ENCODE measurements around the gene CREBBP. TPM values are rescaled to one million over a fixed set of nuclear protein-coding genes. Genes with fewer than 3 reads are reported as not detected.

CREBBP gene
- total RNA-seq, 1 donor from 2014 or later, result 31.4 TPM

GRCh38 chr16:3873482-3874173 lies 6.9 kb downstream of the CREBBP start:
- TF ChIP-seq CTCF (IDR thresholded peaks at IDR 0.05; ENCODE audit: insufficient read depth, low read length, poor library complexity, severe bottlenecking), result no peak
- no peak for DNase-seq (ENCODE audit: low read depth)
- Histone ChIP-seq H3K27me3 (ENCODE audit: control insufficient read depth, insufficient read depth, low read length) (no peaks in the 10 kb centered on the region), H3K36me3 (ENCODE audit: control insufficient read depth, insufficient read depth, low read length) (no peaks in the 10 kb centered on the region), H3K4me3 (ENCODE audit: low read depth, low read length) (no peak overlapping the region)

- H3K4me3 ChIP-seq (ENCODE audit: low read depth, low read length), result no peak overlapping the region
- DNase-seq (ENCODE audit: low read depth), result no peak
- H3K36me3 ChIP-seq (ENCODE audit: control insufficient read depth, insufficient read depth, low read length), result no peaks in the 10 kb centered on the region
- TF ChIP-seq CTCF (IDR thresholded peaks at IDR 0.05; ENCODE audit: insufficient read depth, low read length, poor library complexity, severe bottlenecking), result no peak
- H3K27me3 ChIP-seq (ENCODE audit: control insufficient read depth, insufficient read depth, low read length), result no peaks in the 10 kb centered on the region
Observed at GRCh38 chr16:3872216-3872895, 8.2 kb downstream of the CREBBP start.

- H3K27me3 ChIP-seq (ENCODE audit: control insufficient read depth, insufficient read depth, low read length), result no peaks in the 10 kb centered on the region
- H3K4me3 ChIP-seq (ENCODE audit: low read depth, low read length), result no peak overlapping the region
- no peak for DNase-seq (ENCODE audit: low read depth)
- TF ChIP-seq CTCF (IDR thresholded peaks at IDR 0.05; ENCODE audit: insufficient read depth, low read length, poor library complexity, severe bottlenecking), result no peak
- no peaks in the 10 kb centered on the region for H3K36me3 ChIP-seq (ENCODE audit: control insufficient read depth, insufficient read depth, low read length)
Observed at GRCh38 chr16:3868967-3869366, 11.5 kb downstream of the CREBBP start.

- no peak for DNase-seq (ENCODE audit: low read depth)
- Histone ChIP-seq H3K36me3 (ENCODE audit: control insufficient read depth, insufficient read depth, low read length) (no peaks in the 10 kb centered on the region), H3K4me3 (ENCODE audit: low read depth, low read length) (no peak overlapping the region), H3K27me3 (ENCODE audit: control insufficient read depth, insufficient read depth, low read length) (no peaks in the 10 kb centered on the region)
- no peak for TF ChIP-seq CTCF (IDR thresholded peaks at IDR 0.05; ENCODE audit: insufficient read depth, low read length, poor library complexity, severe bottlenecking)
Observed at GRCh38 chr16:3868556-3868955, 12.0 kb downstream of the CREBBP start.

GRCh38 chr16:3866703-3867431 lies 13.6 kb downstream of the CREBBP start:
- DNase-seq (ENCODE audit: low read depth), result no peak
- H3K36me3 ChIP-seq (ENCODE audit: control insufficient read depth, insufficient read depth, low read length), result no peaks in the 10 kb centered on the region

More at GRCh38 chr16:3866703-3867431, 13.6 kb downstream of the CREBBP start:
- TF ChIP-seq CTCF (IDR thresholded peaks at IDR 0.05; ENCODE audit: insufficient read depth, low read length, poor library complexity, severe bottlenecking), result no peak
- Histone ChIP-seq H3K27me3 (ENCODE audit: control insufficient read depth, insufficient read depth, low read length) (no peaks in the 10 kb centered on the region), H3K4me3 (ENCODE audit: low read depth, low read length) (no peak overlapping the region)
